Gastrocnemius medialis (tissue), 4 donors: ENCODE measurements around the gene PAGR1.

Source experiments
- POLR2A ChIP-seq, 2 donors: fragments of 450-650 bp; IDR thresholded peaks; one replicate each; pipeline ENCODE4 v1.6.1; 2017; ENCODE audit warnings: antibody characterized with exemption in 2 of 2, mild to moderate bottlenecking in 2 of 2, moderate library complexity in 2 of 2
- TF ChIP-seq, protein P1 (sequence below), 5 experiments: fragments of 450-650 bp in 3 of 5; fragments of 200-600 bp in 2 of 5; sonication (generic) in 2 of 5; IDR thresholded peaks in 4 of 5; conservative IDR thresholded peaks in 1 of 5; 1 replicate in 4 of 5; 2 replicates in 1 of 5; pipeline ENCODE4 v1.5.1; 2016 to 2019; ENCODE audit warnings: antibody characterized with exemption in 5 of 5, mild to moderate bottlenecking in 3 of 5, moderate library complexity in 3 of 5

DNA sequence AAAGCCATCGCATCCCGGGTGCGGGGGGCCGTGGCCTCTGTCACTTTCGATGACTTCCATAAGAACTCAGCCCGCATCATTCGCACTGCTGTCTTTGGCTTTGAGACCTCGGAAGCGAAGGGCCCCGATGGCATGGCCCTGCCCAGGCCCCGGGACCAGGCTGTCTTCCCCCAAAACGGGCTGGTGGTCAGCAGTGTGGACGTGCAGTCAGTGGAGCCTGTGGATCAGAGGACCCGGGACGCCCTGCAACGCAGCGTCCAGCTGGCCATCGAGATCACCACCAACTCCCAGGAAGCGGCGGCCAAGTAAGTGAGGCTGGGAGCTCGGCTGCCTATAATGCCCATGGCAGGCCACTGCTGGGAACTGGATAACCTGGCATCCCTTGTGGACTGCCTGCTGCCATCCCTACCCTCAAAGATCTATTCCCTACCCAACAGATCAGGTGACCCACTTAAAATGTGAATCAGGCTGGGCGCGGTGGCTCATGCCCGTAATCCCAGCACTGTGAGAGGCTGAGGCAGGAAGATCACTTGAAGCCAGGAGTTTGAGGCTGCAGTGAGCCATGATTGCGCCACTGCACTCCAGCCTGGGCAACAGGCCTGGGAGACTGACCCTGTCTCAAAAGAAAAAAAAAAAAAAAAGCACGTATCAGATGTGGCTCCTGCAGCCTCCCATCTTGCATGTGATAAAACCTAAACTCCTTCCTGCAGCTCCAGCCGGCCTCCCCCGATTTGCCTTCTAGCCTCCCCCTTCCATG is 28.8 kb downstream of the PAGR1 start:
- TF ChIP-seq POLR2A (IDR thresholded peaks at IDR 0.05), result no peak
- TF ChIP-seq, protein P1, sequence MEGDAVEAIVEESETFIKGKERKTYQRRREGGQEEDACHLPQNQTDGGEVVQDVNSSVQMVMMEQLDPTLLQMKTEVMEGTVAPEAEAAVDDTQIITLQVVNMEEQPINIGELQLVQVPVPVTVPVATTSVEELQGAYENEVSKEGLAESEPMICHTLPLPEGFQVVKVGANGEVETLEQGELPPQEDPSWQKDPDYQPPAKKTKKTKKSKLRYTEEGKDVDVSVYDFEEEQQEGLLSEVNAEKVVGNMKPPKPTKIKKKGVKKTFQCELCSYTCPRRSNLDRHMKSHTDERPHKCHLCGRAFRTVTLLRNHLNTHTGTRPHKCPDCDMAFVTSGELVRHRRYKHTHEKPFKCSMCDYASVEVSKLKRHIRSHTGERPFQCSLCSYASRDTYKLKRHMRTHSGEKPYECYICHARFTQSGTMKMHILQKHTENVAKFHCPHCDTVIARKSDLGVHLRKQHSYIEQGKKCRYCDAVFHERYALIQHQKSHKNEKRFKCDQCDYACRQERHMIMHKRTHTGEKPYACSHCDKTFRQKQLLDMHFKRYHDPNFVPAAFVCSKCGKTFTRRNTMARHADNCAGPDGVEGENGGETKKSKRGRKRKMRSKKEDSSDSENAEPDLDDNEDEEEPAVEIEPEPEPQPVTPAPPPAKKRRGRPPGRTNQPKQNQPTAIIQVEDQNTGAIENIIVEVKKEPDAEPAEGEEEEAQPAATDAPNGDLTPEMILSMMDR (IDR thresholded peaks at IDR 0.05 in 4 of 5, conservative IDR thresholded peaks at IDR 0.05 in 1 of 5), result no peak
